CMK (cell line): Measurements from ENCODE around the gene RABGAP1.

Experiments used
- DNase-seq: peaks from one replicate; pipeline ENCODE4 v3.0.0-alpha.2; 2010; ENCODE audit warnings: low read depth

The RABGAP1 gene

DNA sequence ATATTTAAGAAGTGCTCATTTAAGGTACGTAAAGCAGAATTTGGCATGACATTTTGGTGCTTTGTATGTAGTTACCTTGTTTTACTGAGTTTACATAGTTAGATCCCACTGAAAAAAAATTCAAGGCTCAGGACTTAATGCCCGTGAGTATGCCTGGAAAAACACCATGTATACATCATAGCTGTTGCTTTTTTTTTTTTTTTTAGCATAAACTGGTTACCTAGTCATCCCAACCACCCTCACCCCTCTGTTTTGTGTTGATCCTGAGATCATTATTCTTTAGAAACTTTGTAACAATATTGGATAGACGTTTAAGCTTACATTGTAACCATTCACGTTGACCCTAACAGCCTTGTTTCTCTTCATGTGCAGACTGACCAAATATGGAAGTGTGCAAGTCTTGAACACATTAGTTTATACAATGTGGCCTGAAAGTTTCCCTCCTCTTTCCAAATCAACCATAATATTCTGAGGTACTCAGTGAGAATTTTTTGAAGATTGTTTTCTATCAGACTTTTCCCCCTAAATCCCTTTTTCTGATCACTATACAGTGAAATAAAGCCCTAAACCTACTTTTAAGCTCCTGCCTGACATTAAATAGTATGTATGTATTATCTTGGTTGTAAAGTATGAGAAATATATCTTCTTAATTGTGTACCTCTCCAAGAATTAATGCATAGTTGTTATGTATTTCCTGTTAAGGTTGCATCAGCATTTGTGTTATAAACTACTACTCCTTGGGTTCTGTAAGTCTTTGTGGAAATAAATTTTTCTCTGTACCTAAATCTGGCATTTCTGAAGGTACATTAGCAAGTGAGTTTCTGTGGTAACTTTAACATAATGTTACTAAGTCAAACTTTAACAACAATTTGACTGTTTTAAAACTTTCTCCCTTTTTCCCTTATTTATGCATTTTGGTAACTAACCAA is 4.4 kb downstream of the RABGAP1 start:
- no peak for DNase-seq

DNA sequence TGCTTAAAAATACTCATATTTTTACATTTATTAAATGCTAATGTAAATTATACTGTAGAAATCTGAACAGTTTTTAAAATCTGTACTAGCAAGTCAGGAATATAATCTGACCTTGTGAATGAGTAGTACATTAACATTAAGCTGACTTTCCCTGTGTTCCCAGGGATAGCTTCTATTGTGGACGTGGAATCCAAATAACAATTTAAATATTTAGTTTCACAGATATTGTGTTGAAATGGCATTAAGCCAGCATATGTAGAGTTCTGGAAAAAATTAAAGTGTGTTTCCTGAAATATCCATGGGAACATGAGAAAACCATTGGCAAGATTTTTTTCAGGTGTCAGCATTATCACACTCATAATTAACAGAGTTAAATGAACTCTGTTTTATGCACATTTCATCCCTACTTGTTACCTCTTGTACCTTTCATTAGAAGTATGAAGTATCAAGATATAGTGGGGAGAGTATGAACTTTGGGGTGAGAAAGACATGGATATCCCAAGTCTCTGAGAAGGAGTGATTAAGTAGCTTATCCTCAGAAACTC is 5.7 kb downstream of the RABGAP1 start:
- no peak for DNase-seq

DNA sequence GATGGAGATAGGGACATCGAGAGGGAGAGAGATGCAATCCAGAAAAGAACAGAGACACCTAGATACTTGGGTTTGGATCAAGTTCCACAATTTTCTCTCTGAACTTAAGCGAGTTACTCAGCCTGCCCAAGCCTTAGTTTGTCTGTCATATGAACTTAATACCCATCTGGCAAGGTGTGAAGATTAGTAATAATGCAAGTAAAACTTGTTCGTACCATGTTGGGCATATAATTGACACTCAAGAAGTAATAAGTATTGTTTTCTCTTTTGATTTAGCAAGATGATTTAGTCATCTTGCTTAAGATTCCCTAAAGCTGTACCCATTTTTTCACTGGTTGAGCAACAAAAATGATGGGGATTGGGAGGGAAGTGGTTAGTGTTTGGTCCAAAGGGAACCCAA is 7.5 kb downstream of the RABGAP1 start:
- no peak for DNase-seq

DNA sequence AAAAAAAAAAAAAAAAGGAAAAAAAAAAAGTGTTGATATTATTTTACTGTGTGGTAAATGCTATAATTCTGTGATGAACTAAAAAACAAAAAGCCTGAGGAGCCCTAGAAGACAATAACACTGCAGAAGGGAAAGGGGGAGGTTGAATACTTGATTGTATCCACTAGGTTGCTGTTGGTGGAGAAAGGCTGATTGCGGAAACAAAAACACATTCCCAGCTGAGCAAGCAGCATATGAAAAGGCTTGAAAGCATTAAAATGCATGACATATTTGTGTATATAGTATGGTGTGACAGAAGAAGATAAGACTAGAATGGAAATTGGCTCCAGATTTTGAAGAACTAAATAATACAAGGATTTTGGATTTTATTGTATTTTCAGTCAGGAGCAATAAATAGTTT is 8.9 kb downstream of the RABGAP1 start:
- DNase-seq, result no peak

DNA sequence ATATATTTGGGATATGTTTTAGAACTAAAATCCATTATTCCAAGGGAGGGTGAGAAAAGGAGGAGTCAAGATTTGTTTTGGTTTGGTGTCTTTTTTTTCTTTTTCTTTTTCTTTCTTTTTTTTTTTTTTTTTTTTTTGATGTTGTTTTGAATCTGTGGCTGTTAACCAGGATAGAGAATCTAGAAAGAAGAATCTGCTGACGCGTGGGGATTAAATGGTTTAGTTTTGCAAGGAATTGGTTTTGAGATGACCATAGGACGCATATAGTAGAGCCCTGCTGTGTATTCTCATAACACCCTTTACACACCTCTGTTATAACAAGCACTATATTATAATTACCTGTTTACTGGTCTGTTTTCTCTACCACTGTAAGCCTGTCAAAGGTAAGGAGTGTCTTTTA is 9.4 kb downstream of the RABGAP1 start:
- DNase-seq, result no peak

DNA sequence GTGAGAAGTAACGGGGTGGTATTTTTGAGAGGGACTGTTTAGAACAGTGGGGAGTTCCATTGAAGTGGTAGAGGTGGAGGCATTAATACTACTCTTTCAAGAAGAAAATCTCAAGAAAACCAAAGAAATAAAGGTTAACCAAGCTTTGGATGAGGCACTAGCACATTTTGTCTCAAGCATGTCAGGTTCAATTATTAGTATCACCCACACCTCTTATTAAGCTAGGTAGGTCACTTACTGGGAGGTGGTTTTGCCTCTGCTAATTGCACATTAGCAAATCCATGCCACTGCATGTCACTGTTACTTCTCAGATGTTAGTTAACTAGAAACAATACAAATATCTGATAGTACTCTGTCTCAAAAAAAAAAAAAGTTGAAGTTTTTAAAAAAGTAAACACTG is 10.2 kb downstream of the RABGAP1 start:
- DNase-seq, result no peak

DNA sequence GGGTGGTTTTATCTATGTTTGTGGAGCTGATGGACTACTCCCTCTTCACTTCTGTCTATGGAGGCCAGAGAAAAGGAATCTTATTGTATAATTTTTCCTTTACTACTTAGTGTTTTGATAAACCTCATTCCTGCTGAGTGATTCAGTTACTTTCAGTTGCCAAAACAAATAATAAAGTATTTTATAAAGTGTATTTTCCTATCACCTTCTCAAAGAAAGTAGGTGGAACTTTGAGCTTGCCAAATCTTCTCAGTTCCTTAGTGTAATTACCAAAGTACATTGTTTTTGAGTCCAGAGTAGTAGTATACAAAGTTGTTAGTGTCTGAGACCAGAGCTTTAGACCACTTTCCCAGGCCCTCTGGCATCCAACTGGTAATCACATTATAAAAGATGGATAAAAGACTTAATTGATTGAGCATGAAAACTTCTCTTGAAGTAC is 13.5 kb downstream of the RABGAP1 start:
- DNase-seq, result no peak

DNA sequence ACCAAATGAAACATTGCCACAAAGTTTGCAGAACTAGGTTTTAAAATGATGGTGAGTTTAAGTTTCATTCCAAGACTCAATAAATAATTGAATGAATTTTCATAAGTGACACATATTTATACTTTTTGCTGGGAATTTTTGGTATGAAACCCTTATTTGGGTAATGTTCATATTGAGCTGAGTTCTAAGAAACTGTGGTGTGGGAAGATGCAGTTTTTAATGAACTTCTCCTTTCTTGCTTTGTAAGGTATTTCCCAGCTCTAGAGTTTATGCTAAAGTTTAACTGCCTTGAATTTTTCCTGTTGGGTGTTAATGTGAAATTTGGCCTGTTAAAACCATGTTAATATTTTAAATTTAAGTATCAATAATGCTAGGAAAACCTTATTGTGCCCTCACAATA is 15.1 kb downstream of the RABGAP1 start:
- DNase-seq, result no peak

DNA sequence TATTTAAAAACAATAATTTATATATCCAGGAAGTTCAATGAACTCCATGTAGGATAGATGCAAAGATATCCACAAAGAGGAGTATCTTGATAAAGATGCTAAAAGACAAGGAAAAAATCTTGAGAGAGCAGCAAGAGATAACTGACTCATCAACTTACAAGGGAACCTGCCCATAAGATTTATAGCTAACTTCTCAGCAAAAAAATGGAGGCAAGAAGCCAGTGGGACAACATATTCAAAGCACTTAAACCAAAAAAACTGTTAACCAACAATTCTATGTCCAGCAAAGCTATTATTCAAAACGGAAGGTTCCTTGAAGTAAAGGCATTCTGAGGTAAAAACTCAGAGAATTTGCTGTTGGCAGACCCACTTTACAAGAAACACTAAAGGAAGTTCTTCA is 20.3 kb downstream of the RABGAP1 start:
- no peak for DNase-seq

DNA sequence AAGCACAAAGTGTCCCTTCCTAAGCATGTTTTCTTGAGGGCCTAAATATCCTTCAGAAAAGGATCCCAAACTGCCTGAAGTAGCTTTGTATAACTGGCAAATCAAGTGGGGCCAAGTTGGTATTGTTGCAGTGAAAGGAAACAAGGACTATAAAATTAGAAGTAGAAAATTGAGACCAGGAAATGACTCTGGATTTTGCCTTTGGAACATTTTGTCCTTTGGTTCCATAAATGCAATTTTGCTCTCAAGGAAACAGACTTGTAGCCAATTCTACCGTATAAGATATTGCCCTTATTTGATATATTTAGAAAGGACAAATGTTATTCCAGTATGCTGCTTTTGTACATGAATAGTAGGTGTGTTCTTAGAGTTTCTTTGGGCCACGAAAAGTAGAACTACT is 34.4 kb downstream of the RABGAP1 start:
- no peak for DNase-seq

DNA sequence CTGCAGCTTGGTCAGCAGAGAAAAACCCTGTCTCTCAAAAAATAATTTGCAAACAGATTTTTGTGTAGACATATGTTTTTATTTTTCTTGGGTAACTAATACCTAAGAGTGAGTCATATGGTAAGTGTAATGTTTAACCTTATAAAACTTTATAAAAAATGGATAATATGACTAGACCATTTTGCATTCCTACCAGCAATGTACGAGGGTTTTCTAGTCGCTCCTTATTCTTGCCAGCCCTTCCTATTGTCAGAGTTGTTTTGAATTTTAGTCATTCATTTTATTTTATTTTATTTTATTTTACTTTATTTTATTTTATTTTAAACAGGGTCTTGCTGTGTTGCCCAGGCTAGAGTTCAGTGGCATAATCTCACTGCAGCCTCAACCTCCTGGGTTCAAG is 37.8 kb downstream of the RABGAP1 start:
- DNase-seq, result no peak

DNA sequence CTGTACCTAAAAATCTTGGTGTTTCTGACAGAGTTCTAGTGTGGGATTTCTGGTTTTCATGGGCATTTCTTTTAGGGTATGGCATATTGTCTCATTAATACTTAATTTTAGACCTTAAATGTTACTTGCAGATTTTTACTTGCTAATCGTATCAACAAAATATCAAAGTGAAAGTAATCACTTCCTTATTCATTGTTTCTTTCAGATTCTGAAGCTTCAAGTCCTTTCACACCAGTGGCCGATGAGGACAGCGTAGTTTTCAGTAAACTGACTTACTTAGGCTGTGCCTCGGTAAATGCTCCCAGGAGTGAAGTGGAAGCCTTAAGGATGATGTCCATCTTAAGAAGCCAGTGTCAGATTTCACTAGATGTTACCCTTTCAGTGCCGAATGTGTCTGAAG is 45.2 kb downstream of the RABGAP1 start:
- no peak for DNase-seq

DNA sequence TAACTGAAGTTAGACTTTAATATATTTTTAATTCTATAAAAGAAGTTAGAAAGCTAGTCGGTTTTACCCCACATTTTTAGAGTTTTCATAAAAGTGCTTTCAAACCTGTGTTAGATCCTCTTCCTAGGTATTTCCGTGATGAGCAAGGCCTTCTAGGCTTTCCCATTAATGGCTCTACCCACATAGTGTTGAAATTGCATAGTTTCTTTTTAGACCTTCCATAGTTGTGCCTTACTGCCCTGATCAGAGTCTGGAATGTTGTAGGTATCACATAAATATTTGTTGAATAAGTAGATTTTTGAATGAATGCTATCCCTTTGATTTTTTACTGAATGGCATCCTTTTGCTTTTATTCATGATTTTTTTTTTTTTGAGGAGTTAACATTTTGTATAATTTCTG is 47.3 kb downstream of the RABGAP1 start:
- no peak for DNase-seq

DNA sequence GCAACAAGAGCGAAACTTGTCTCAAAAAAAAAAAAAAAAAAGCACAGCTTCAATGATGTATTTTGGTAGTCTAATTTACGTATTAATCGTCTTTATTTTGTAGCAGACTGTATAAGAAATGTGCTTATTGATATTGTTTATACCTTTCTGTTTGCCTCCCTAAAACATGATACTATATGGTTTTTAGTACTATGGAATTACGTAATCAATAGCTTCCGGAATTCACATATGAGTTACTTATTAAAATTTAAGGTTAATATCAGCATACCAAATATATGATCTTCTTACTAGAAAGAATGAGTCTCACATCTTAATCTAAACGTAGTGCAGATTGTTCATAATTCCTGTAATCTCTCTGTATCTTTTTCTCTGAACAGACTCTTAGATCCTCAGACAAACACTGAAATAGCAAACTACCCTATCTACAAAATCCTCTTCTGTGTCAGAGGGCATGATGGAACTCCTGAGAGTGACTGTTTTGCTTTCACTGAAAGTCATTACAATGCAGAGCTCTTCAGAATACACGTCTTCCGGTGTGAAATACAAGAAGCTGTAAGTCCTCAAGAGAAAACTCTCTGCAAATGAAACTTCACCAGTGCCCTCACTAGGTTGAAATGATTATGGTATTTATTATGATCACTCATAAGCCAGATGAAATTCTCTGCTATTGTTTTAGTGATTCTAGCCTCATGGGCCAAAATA is 48.3 kb downstream of the RABGAP1 start:
- DNase-seq, result no peak

DNA sequence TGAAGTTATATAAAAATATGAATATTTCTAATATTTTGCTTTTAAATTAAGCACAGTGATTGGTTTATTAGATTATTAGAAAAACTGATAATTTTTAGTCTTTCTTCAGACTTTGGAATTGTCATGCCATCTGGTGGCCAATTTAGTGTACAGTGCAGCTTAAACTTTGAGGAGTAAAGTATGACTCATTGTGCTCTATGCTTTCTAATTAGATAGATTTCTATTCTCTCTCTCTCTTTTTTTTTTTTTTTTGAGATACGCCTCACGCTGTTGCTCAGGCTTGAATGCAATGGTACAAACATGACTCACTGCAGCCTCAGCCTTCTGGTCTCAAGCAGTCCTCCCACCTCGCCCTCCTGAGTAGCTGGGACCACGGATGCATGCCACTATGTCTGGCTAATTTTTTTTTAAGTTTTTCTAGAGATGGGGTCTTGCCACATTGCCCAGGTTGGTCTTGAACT is 50.6 kb downstream of the RABGAP1 start:
- DNase-seq, result peak; percentile 17

DNA sequence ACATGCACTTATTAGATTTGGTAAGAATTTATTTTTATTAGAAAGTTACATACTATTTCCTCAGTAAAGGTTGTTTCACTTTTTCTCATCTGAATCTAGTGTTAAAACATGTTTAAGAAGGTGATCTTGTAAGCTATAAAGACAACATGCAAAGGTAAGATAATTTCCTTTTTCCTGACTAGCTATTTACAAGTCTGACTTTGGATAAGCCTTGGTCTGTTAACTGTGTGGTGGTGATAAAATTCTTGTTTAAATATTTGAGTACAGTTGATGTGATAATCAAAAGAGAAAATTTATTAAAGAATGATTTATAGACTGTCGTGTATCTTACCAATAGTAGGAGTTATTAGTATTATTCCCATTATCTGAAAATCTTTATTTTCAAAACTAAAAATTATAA is 55.8 kb downstream of the RABGAP1 start:
- DNase-seq, result no peak

DNA sequence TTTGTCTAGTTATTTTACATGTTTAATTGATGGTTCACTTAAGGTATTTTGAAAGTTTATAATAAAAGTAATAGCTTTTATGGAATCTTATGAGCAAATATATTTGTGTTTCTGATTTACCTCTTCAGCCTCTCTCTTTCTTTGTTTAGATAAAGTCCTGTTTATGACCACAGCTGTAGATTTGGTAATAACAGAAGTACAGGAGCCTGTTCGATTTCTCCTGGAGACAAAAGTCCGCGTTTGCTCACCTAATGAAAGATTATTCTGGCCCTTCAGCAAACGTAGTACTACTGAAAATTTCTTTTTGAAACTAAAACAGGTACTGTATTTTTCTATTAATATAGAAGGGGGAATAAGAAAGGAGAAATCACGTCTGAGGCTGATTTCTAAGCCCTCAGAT is 57.6 kb downstream of the RABGAP1 start:
- DNase-seq, result no peak

DNA sequence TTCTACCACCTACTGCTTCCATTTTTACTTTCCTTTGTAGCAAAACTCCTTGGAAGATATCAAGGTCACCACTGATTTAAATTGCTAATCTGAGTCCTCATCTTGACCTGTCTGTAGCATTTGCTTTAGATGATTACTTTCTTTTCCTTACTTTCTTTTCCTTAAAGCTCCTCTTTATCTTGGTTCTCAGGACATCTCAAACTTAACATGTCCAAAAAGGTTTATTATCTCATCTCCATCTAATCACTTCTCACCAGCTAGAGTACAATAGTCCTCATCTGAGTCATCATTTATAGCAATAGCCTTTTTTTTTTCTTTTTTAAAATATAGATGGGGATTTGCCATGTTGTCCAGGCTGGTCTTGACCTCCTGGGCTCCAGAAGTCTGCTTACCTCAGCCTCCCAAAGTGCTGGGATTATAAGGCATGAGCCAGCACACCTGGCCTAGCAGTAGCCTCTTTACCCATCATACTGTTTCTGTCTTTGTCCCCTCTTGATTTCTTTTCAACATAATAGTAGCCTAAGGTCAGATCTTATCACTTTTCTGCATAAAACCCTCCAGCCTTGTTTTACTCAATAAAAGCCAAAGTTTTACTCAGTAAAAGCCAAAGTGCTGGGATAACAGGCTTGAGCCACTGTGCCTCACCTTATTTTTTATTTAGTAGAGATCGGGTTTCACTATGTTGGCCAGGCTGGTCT is 59.7 kb downstream of the RABGAP1 start:
- DNase-seq, result no peak

DNA sequence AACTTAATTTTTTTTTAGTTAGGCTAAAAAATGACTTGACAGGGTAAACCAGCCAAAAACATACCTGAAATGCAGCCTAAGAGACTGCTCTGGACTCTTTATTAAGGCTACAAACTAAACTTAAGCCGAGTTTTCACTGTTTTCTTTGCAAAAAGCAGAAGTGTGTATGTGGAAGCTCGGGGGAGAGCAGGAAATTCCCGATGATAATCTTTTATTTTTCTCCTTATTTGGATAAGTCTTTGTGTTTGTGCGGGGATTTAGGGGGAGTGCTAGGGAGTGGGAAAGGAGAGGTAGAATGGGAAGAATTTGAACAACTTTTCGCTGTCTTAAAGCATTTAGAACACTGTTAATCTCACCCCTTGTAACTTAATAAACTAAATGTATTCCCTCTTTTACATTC is 61.9 kb downstream of the RABGAP1 start:
- no peak for DNase-seq

DNA sequence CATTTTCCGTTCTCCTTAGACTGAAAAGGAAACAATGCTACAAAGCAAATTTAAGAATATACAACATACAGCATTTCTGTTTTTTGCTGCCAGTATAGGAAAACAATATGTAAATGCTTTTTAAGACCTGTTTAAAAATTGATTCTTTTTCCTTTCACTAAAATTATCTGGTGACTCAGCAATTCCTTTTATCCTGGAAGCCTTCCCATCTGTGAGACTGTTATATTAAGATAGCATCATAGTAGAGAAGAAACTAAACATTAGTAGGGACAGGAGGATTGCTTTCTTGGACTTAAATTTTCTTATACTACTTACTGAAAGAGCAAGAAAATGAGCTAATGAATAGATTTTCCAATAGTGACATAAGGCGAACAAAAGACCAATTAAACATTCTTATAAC is 62.6 kb downstream of the RABGAP1 start:
- DNase-seq, result no peak

DNA sequence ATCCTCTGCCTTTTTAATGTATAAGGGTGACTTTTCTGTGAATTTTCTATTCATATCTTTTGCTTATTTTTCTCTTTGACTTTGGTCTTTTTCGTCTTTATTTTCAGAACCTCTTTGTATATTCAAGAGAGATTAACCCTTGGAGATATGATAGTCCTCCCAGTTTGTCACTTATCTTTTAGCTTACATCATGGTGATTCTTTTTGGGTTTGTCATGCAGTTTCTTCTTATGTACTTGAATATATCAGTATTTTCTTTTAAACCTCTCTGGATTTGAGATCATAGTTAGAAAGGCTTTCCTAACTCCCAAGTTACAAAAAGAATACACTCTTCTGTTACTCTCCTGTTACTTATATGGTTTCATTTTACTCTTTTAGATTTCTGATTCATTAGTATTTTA is 65.1 kb downstream of the RABGAP1 start:
- no peak for DNase-seq

DNA sequence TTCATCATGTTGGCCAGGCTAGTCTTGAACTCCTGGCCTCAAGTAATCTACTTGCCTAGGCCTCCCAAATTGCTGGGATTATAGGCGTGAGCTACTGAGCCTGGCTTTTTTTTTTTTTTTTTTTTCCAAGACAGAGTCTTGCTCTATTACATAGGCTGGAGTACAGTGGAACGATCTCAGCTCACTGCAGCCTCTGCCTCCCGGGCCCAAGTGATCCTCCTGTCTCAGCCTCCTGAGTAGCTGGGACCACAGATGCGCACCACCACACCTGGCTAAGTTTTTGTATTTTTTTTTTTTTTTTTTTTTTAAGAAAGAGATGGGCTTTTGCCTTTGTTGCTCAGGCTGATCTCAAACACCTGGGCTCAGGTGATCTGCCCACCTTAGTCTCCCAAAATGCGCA is 66.4 kb downstream of the RABGAP1 start:
- DNase-seq, result no peak

DNA sequence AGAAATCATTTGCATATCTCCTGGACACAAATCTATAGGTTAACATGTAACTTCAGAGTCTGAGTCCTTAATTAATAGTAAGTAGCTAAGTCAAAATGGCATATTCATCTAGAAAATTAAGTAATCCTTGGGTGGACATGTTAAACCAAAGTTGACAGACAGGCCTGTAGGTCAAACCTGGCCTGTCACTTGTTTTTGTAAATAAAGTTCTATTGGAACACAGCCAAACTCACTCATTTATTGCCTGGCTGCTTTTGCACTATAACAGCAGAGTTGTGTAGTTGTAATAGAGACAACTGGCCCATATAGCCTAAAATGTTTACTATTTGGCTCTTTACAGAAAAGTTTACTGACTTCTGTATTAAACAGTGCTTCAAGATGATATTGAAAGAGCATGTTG is 68.1 kb downstream of the RABGAP1 start:
- DNase-seq, result no peak
